ENCODE measurements around the gene NPHS2.

NPHS2 gene

GRCh38 chr1:179583771-179584320, 8.1 kb upstream of the NPHS2 start:
- no peaks in the 10 kb centered on the region for H3K36me3 ChIP-seq (ENCODE audit: insufficient read depth, low read length)
- no peak overlapping the region for H3K4me3 ChIP-seq (ENCODE audit: low read length)
- H3K27me3 ChIP-seq (ENCODE audit: insufficient read depth, low read length) = peaks cover 49% of the 10 kb centered on the region
- no peaks in the 10 kb centered on the region for H3K4me1 ChIP-seq (ENCODE audit: insufficient read depth, low read length)
- no peaks in the 10 kb centered on the region for H3K9me3 ChIP-seq (ENCODE audit: low read length)
- no peak overlapping the region for H2AFZ ChIP-seq (ENCODE audit: low read depth, low read length)

DNA sequence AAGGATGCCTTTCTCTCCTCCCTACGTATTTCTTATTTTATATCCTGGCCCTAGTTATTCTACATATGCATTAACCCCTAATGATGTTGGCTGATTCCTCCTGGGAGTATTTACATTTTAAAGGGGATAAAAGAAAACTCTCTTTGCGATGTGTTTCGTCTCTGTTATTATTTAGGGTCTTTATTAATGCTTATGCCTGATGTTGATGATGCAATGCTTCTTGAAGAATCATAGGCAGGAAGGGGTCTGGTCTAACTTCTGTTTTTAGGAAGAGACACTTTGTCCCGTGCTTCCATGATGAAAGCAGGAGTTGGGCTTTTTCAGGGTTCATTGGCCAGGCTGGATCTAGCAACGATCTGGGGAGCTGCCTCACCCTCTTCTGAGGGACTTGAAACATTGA, 761 bp upstream of the NPHS2 start:
- Histone ChIP-seq H3K27me3 (ENCODE audit: insufficient read depth, low read length) (peaks cover 62% of the 10 kb centered on the region), H3K36me3 (ENCODE audit: insufficient read depth, low read length) (no peaks in the 10 kb centered on the region), H3K4me3 (ENCODE audit: low read length) (no peak overlapping the region), H3K4me1 (ENCODE audit: insufficient read depth, low read length) (no peaks in the 10 kb centered on the region), H3K9me3 (ENCODE audit: low read length) (no peaks in the 10 kb centered on the region), H2AFZ (ENCODE audit: low read depth, low read length) (no peak overlapping the region)

- Histone ChIP-seq H2AFZ (ENCODE audit: low read depth, low read length) (no peak overlapping the region), H3K27me3 (ENCODE audit: insufficient read depth, low read length) (no peaks in the 10 kb centered on the region), H3K36me3 (ENCODE audit: insufficient read depth, low read length) (no peaks in the 10 kb centered on the region), H3K4me1 (ENCODE audit: insufficient read depth, low read length) (no peaks in the 10 kb centered on the region), H3K4me3 (ENCODE audit: low read length) (no peak overlapping the region), H3K9me3 (ENCODE audit: low read length) (no peaks in the 10 kb centered on the region)
Observed at GRCh38 chr1:179558078-179558477, 17.7 kb downstream of the NPHS2 start.

DNA sequence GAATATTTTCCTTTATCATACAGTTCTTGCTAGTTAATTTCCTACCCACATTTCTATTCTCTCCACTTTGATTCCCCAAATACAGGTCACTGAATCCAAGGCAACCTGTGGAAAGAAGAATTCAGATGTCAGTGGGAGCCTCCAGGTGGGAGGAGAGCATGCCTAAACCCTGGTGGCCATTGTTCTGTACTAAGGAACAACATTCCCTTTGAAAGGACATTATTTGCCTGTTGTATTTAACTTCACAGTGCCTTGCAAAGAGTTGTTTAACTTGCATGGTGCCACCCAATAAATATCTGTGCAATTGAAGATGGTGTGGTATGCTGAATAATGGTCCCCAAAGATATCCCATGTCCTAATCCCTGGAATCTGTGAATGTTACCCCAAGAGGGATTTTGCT, 21.3 kb downstream of the NPHS2 start:
- Histone ChIP-seq H3K4me1 (ENCODE audit: insufficient read depth, low read length) (no peaks in the 10 kb centered on the region), H3K36me3 (ENCODE audit: insufficient read depth, low read length) (no peaks in the 10 kb centered on the region), H3K27me3 (ENCODE audit: insufficient read depth, low read length) (no peaks in the 10 kb centered on the region), H3K9me3 (ENCODE audit: low read length) (no peaks in the 10 kb centered on the region), H3K4me3 (ENCODE audit: low read length) (no peak overlapping the region), H2AFZ (ENCODE audit: low read depth, low read length) (no peak overlapping the region)

DNA sequence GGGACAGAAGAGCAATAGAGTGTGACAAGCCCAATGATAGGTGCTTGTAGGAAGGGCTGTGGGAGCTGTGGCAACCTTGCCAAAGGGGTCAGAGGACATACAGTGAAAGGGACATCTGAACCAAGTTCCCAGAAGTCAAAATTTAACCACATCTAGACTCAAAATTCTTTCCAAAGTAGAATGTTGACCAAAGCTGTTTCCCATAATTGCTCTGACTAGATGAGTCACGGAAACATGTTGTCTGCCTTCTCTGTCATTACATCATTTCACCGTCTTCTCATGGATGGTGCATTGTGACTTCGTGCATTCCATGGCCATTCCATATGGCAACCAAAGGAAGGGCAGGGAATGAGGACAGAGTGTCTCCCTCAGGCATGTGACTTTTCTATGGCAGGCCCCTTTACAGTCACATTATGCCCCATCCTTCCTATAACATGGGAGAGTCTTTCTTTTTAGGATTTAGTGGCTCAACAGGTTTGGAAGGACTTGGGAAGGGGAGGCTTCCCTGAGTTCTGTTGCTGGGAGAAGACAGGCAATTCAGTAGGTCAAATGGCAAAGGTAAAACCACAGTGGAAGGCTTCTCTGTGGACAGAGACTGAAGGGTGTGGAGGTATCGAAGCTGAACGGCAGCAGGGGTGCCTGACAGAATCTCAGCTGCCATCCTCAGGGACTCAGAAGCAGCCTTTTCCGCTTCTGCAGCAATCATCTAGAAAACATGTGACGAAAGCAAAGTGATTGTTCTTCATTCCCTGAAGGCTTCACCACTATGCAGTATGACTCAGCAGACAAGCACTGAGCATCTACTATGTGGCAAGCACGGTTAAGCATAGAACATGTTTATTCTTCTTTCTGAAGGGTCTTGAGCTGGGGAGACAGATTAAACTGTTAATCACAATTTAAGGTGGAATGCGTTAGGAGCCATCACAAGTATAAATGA, 24.7 kb downstream of the NPHS2 start:
- Histone ChIP-seq H3K4me1 (ENCODE audit: insufficient read depth, low read length) (no peaks in the 10 kb centered on the region), H3K9me3 (ENCODE audit: low read length) (no peaks in the 10 kb centered on the region), H3K4me3 (ENCODE audit: low read length) (no peak overlapping the region), H3K36me3 (ENCODE audit: insufficient read depth, low read length) (no peaks in the 10 kb centered on the region), H2AFZ (ENCODE audit: low read depth, low read length) (no peak overlapping the region), H3K27me3 (ENCODE audit: insufficient read depth, low read length) (no peaks in the 10 kb centered on the region)

GRCh38 chr1:179549368-179549700, 26.4 kb downstream of the NPHS2 start:
- Histone ChIP-seq H3K4me3 (ENCODE audit: low read length) (no peak overlapping the region), H3K36me3 (ENCODE audit: insufficient read depth, low read length) (no peaks in the 10 kb centered on the region), H3K9me3 (ENCODE audit: low read length) (no peaks in the 10 kb centered on the region), H2AFZ (ENCODE audit: low read depth, low read length) (no peak overlapping the region), H3K27me3 (ENCODE audit: insufficient read depth, low read length) (no peaks in the 10 kb centered on the region), H3K4me1 (ENCODE audit: insufficient read depth, low read length) (no peaks in the 10 kb centered on the region)

- no peak overlapping the region for H2AFZ ChIP-seq (ENCODE audit: low read depth, low read length)
- H3K4me3 ChIP-seq (ENCODE audit: low read length) = no peak overlapping the region
- H3K27me3 ChIP-seq (ENCODE audit: insufficient read depth, low read length) = no peaks in the 10 kb centered on the region
- no peaks in the 10 kb centered on the region for H3K9me3 ChIP-seq (ENCODE audit: low read length)
- H3K4me1 ChIP-seq (ENCODE audit: insufficient read depth, low read length) = no peaks in the 10 kb centered on the region
- no peaks in the 10 kb centered on the region for H3K36me3 ChIP-seq (ENCODE audit: insufficient read depth, low read length)
Observed at GRCh38 chr1:179548666-179549367, 26.9 kb downstream of the NPHS2 start.

- H3K4me3 ChIP-seq (ENCODE audit: low read length) = no peak overlapping the region
- no peak overlapping the region for H2AFZ ChIP-seq (ENCODE audit: low read depth, low read length)
Observed at GRCh38 chr1:179547021-179547535, 28.7 kb downstream of the NPHS2 start.

DNA sequence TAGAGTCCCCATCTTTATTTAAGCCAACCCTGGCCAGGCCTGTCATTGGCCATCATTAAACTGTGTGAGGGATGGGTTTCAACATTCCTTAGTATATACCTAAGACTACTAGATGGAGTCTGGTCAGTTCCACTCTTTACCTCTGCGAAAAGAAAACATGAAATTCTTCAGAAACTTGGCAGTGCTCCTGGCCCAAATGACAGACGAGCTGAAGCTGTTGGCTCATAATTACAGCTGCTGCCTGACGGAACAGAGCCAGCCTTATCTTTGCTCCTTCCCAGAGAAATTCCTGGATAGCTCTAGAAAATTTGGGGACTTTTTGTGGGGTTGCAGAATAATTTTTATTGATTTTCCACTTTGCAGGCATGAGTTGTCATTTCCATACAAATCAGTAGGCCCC, 30.4 kb downstream of the NPHS2 start:
- no peaks in the 10 kb centered on the region for H3K27me3 ChIP-seq (ENCODE audit: insufficient read depth, low read length)

More at GRCh38 chr1:179547021-179547535, 28.7 kb downstream of the NPHS2 start:
- Histone ChIP-seq H3K4me1 (ENCODE audit: insufficient read depth, low read length) (no peaks in the 10 kb centered on the region), H3K9me3 (ENCODE audit: low read length) (no peaks in the 10 kb centered on the region), H3K27me3 (ENCODE audit: insufficient read depth, low read length) (no peaks in the 10 kb centered on the region), H3K36me3 (ENCODE audit: insufficient read depth, low read length) (no peaks in the 10 kb centered on the region)

GRCh38 chr1:179541774-179542173, 34.0 kb downstream of the NPHS2 start:
- Histone ChIP-seq H3K4me1 (ENCODE audit: insufficient read depth, low read length) (no peaks in the 10 kb centered on the region), H2AFZ (ENCODE audit: low read depth, low read length) (no peak overlapping the region), H3K9me3 (ENCODE audit: low read length) (peaks cover 2% of the 10 kb centered on the region)

More for the DNA sequence above, 30.4 kb downstream of the NPHS2 start:
- H3K4me3 ChIP-seq (ENCODE audit: low read length) = no peak overlapping the region
- H3K36me3 ChIP-seq (ENCODE audit: insufficient read depth, low read length) = no peaks in the 10 kb centered on the region
- no peaks in the 10 kb centered on the region for H3K4me1 ChIP-seq (ENCODE audit: insufficient read depth, low read length)
- no peak overlapping the region for H2AFZ ChIP-seq (ENCODE audit: low read depth, low read length)
- peaks cover 2% of the 10 kb centered on the region for H3K9me3 ChIP-seq (ENCODE audit: low read length)

DNA sequence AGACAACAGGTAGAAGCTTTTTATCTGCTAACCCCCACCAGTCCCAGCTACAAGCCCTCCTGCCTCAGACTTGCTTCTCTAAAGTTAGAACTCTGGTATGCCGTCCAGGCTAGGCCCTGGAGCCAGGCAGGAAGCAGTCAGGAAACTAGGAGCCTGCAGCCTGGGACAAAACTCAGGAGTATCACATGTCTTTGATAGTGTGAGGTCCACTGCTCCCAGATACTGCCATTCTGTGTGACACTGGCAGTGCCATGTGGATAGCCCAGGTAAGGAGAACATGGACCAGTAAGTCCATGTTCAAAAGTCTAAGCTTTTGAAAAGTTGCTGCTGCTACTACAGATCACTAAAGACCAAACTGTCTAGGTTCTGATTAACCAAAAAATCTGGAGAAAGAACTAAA, 45.4 kb downstream of the NPHS2 start:
- no peaks in the 10 kb centered on the region for H3K9me3 ChIP-seq (ENCODE audit: low read length)
- H2AFZ ChIP-seq (ENCODE audit: low read depth, low read length) = no peak overlapping the region
- no peak overlapping the region for H3K4me3 ChIP-seq (ENCODE audit: low read length)
- H3K4me1 ChIP-seq (ENCODE audit: insufficient read depth, low read length) = peaks cover 10% of the 10 kb centered on the region
- H3K27me3 ChIP-seq (ENCODE audit: insufficient read depth, low read length) = no peaks in the 10 kb centered on the region
- no peaks in the 10 kb centered on the region for H3K36me3 ChIP-seq (ENCODE audit: insufficient read depth, low read length)

More at GRCh38 chr1:179541774-179542173, 34.0 kb downstream of the NPHS2 start:
- H3K27me3 ChIP-seq (ENCODE audit: insufficient read depth, low read length) = no peaks in the 10 kb centered on the region
- no peaks in the 10 kb centered on the region for H3K36me3 ChIP-seq (ENCODE audit: insufficient read depth, low read length)
- H3K4me3 ChIP-seq (ENCODE audit: low read length) = no peak overlapping the region

- H2AFZ ChIP-seq (ENCODE audit: low read depth, low read length) = no peak overlapping the region
- peaks cover 11% of the 10 kb centered on the region for H3K4me1 ChIP-seq (ENCODE audit: insufficient read depth, low read length)
- H3K36me3 ChIP-seq (ENCODE audit: insufficient read depth, low read length) = no peaks in the 10 kb centered on the region
- no peaks in the 10 kb centered on the region for H3K27me3 ChIP-seq (ENCODE audit: insufficient read depth, low read length)
- H3K9me3 ChIP-seq (ENCODE audit: low read length) = no peaks in the 10 kb centered on the region
- no peak overlapping the region for H3K4me3 ChIP-seq (ENCODE audit: low read length)
Observed at GRCh38 chr1:179529482-179530195, 46.1 kb downstream of the NPHS2 start.
